ENCODE results near the gene NELFB. TPM values are rescaled to one million over a fixed set of nuclear protein-coding genes. Genes with fewer than 3 reads are reported as not detected.

Gene NELFB
- total and polyA plus RNA-seq, 3 experiments from 2014 or later = 34.8 to 72.0 (median 67.5) TPM

GRCh38 chr9:137226338-137227053, 28.6 kb upstream of the NELFB start:
- Mint-ChIP-seq H3K27me3 (peaks cover 2 to 4% of the 10 kb centered on the region in 2 donors), H3K27ac (peak overlapping the region in 1 of 8 donors; percentile 50), H3K4me3 (no peak overlapping the region), H3K36me3 (no peaks in the 10 kb centered on the region), H3K4me1 (peaks cover 4 to 15% (median 5%) of the 10 kb centered on the region in 3 donors), H3K9me3 (no peaks in the 10 kb centered on the region)
- Histone ChIP-seq H3K4me1 (ENCODE audit: insufficient read depth, low read length) (peaks cover 13% of the 10 kb centered on the region), H3K27ac (ENCODE audit: low read depth, low read length) (no peak overlapping the region), H3K4me3 (ENCODE audit: low read length) (no peak overlapping the region), H3K36me3 (ENCODE audit: insufficient read depth, low read length) (no peaks in the 10 kb centered on the region), H3K9me3 (ENCODE audit: low read length) (no peaks in the 10 kb centered on the region), H3K27me3 (ENCODE audit: insufficient read depth, low read length, poor library complexity, severe bottlenecking) (no peaks in the 10 kb centered on the region)
- ChIA-PET POLR2A (interaction anchor here (0.6 to 1.0 kb wide), 3 partner anchors 26 to 180 kb away, joined by 4 to 5 read pairs (median 4); partner anchors contain the start of gene TPRN), CTCF (interaction anchor here (0.8 to 4.6 kb wide), 14 partner anchors 10 to 198 kb away, joined by 3 to 30 read pairs (median 5); partner anchors contain the start of genes ABCA2, ANAPC2, DPP7 and NPDC1)
- no peak for DNase-seq

GRCh38 chr9:137227054-137227852, 27.9 kb upstream of the NELFB start, which contains the start of gene RNF224:
TSS of gene RNF224 (plus strand) at chr9:137227502. CDS start at chr9:137228336, 834 bp downstream.
- peak within 1 kb of the TSS in 2 of 7 donors; percentile 6 to 17 for H3K4me3 Mint-ChIP-seq

GRCh38 chr9:137227853-137228505, 27.1 kb upstream of the NELFB start:
- Mint-ChIP-seq H3K4me1 (peaks cover 4 to 12% (median 4%) of the 10 kb centered on the region in 3 donors), H3K27ac (peak overlapping the region in 2 of 8 donors; percentile 60), H3K4me3 (peak overlapping the region in 1 of 7 donors; percentile 17), H3K27me3 (peaks cover 2 to 7% of the 10 kb centered on the region in 2 donors), H3K36me3 (no peaks in the 10 kb centered on the region), H3K9me3 (no peaks in the 10 kb centered on the region)
- no peaks in the 10 kb centered on the region for H3K9me3 ChIP-seq (ENCODE audit: low read length)
- CTCF ChIA-PET = interaction anchor here (0.6 to 4.6 kb wide), 15 partner anchors 9 to 441 kb away, joined by 3 to 30 read pairs (median 6); partner anchors contain the start of genes ABCA2, ANAPC2, DPP7 and MAN1B1
- POLR2A ChIA-PET = no interaction called here
- no peak overlapping the region for H3K4me3 ChIP-seq (ENCODE audit: low read length)
- H3K36me3 ChIP-seq (ENCODE audit: insufficient read depth, low read length) = no peaks in the 10 kb centered on the region
- H3K27ac ChIP-seq (ENCODE audit: low read depth, low read length) = no peak overlapping the region
- H3K4me1 ChIP-seq (ENCODE audit: insufficient read depth, low read length) = peaks cover 8% of the 10 kb centered on the region
- no peaks in the 10 kb centered on the region for H3K27me3 ChIP-seq (ENCODE audit: insufficient read depth, low read length, poor library complexity, severe bottlenecking)
- no peak for DNase-seq

More at GRCh38 chr9:137227054-137227852, 27.9 kb upstream of the NELFB start, which contains the start of gene RNF224:
- no peaks in the 10 kb centered on the region for H3K36me3 Mint-ChIP-seq
- no peak within 1 kb of the TSS for H3K4me3 ChIP-seq (ENCODE audit: low read length)
- peak; percentile 73 to 87 (median 76) for DNase-seq
- no peaks in the 10 kb centered on the region for H3K9me3 ChIP-seq (ENCODE audit: low read length)
- H3K27me3 Mint-ChIP-seq = peaks cover 2 to 7% of the 10 kb centered on the region in 2 donors
- H3K4me1 ChIP-seq (ENCODE audit: insufficient read depth, low read length) = peaks cover 13% of the 10 kb centered on the region
- peaks cover 4 to 15% (median 5%) of the 10 kb centered on the region in 3 donors for H3K4me1 Mint-ChIP-seq
- no peaks in the 10 kb centered on the region for H3K27me3 ChIP-seq (ENCODE audit: insufficient read depth, low read length, poor library complexity, severe bottlenecking)
- no peaks in the 10 kb centered on the region for H3K36me3 ChIP-seq (ENCODE audit: insufficient read depth, low read length)
- ChIA-PET CTCF (interaction anchor here (0.8 to 4.6 kb wide), 18 partner anchors 10 to 440 kb away, joined by 3 to 30 read pairs (median 5); partner anchors contain the start of genes ABCA2, ANAPC2, DPP7 and MAN1B1), POLR2A (interaction anchor here (0.7 to 1.0 kb wide), 2 partner anchors 26 to 181 kb away, joined by 4 to 5 read pairs; partner anchors contain the start of gene TPRN)
- no peak within 1 kb of the TSS for H3K27ac ChIP-seq (ENCODE audit: low read depth, low read length)
- no peaks in the 10 kb centered on the region for H3K9me3 Mint-ChIP-seq
- peak within 1 kb of the TSS in 3 of 8 donors; percentile 47 to 60 (median 60) for H3K27ac Mint-ChIP-seq

GRCh38 chr9:137228506-137228967, 26.6 kb upstream of the NELFB start:
- no peaks in the 10 kb centered on the region for H3K9me3 ChIP-seq (ENCODE audit: low read length)
- CTCF ChIA-PET = interaction anchor here (0.6 to 4.6 kb wide), 4 partner anchors 39 to 142 kb away, joined by 3 to 30 read pairs (median 14); partner anchors contain the start of genes ANAPC2, MAN1B1 and SSNA1
- no peaks in the 10 kb centered on the region for H3K36me3 ChIP-seq (ENCODE audit: insufficient read depth, low read length)
- no peak overlapping the region for H3K27ac ChIP-seq (ENCODE audit: low read depth, low read length)
- Mint-ChIP-seq H3K27ac (no peak overlapping the region), H3K4me3 (no peak overlapping the region), H3K27me3 (peaks cover 2 to 7% of the 10 kb centered on the region in 2 donors), H3K9me3 (no peaks in the 10 kb centered on the region), H3K4me1 (peaks cover 3 to 8% (median 4%) of the 10 kb centered on the region in 3 donors), H3K36me3 (no peaks in the 10 kb centered on the region)
- DNase-seq = no peak
- H3K27me3 ChIP-seq (ENCODE audit: insufficient read depth, low read length, poor library complexity, severe bottlenecking) = no peaks in the 10 kb centered on the region
- peaks cover 6% of the 10 kb centered on the region for H3K4me1 ChIP-seq (ENCODE audit: insufficient read depth, low read length)
- no peak overlapping the region for H3K4me3 ChIP-seq (ENCODE audit: low read length)
- POLR2A ChIA-PET = no interaction called here

GRCh38 chr9:137228968-137229896, 25.9 kb upstream of the NELFB start:
- Mint-ChIP-seq H3K9me3 (no peaks in the 10 kb centered on the region), H3K27me3 (peaks cover 2 to 7% of the 10 kb centered on the region in 2 donors), H3K27ac (no peak overlapping the region), H3K4me1 (peaks cover 3 to 5% (median 4%) of the 10 kb centered on the region in 3 donors), H3K36me3 (no peaks in the 10 kb centered on the region), H3K4me3 (no peak overlapping the region)
- no peak overlapping the region for H3K4me3 ChIP-seq (ENCODE audit: low read length)
- no peak for DNase-seq
- no peaks in the 10 kb centered on the region for H3K9me3 ChIP-seq (ENCODE audit: low read length)
- no peaks in the 10 kb centered on the region for H3K36me3 ChIP-seq (ENCODE audit: insufficient read depth, low read length)
- ChIA-PET POLR2A (no interaction called here), CTCF (interaction anchor here (1.7 kb wide), 1 partner anchor 10 kb away, joined by 4 read pairs; no protein-coding TSS in a partner anchor)
- H3K4me1 ChIP-seq (ENCODE audit: insufficient read depth, low read length) = no peaks in the 10 kb centered on the region
- no peak overlapping the region for H3K27ac ChIP-seq (ENCODE audit: low read depth, low read length)
- no peaks in the 10 kb centered on the region for H3K27me3 ChIP-seq (ENCODE audit: insufficient read depth, low read length, poor library complexity, severe bottlenecking)

GRCh38 chr9:137229903-137230704, 25.0 kb upstream of the NELFB start:
- Mint-ChIP-seq H3K27ac (peak overlapping the region in 1 of 8 donors; percentile 65), H3K4me3 (no peak overlapping the region), H3K36me3 (no peaks in the 10 kb centered on the region), H3K4me1 (peaks cover 3 to 5% (median 4%) of the 10 kb centered on the region in 3 donors), H3K9me3 (no peaks in the 10 kb centered on the region), H3K27me3 (peaks cover 2 to 13% of the 10 kb centered on the region in 2 donors)
- H3K4me3 ChIP-seq (ENCODE audit: low read length) = no peak overlapping the region
- H3K9me3 ChIP-seq (ENCODE audit: low read length) = no peaks in the 10 kb centered on the region
- POLR2A ChIA-PET = no interaction called here
- DNase-seq = no peak
- H3K27me3 ChIP-seq (ENCODE audit: insufficient read depth, low read length, poor library complexity, severe bottlenecking) = no peaks in the 10 kb centered on the region
- H3K36me3 ChIP-seq (ENCODE audit: insufficient read depth, low read length) = no peaks in the 10 kb centered on the region
- CTCF ChIA-PET = interaction anchor here (1.7 kb wide), 1 partner anchor 9 kb away, joined by 4 read pairs; no protein-coding TSS in a partner anchor
- no peak overlapping the region for H3K27ac ChIP-seq (ENCODE audit: low read depth, low read length)
- H3K4me1 ChIP-seq (ENCODE audit: insufficient read depth, low read length) = no peaks in the 10 kb centered on the region

Measured in CD8-positive, alpha-beta memory T cell (primary cell).